IMR-90 (cell line): ENCODE measurements around the gene PTCH2. TPM values are rescaled to one million over a fixed set of nuclear protein-coding genes. Genes with fewer than 3 reads are reported as not detected.
"Not testable (repeated sequence)": the region's sequence is repeated elsewhere in the genome, so short reads cannot be mapped to it uniquely, and the experiment has no call there.

Experiments used
- ATAC-seq: fragments of 200-7000 bp; cut with Tn5 transposase; 2 replicates; pipeline ENCODE4 v1.9.1; 2020; ENCODE audit warnings: low read depth, mild to moderate bottlenecking, moderate library complexity
- BruUV-seq: library from RNA; stranded (reverse); fragments of 400-500 nt; replicated peaks from 2 replicates; lab custom pipeline; 2021; lab: Mats Ljungman, UMichigan
- CTCF ChIA-PET: fragments of 300-600 bp; formaldehyde crosslinking; extraction: SDS; loops from one replicate; lab custom pipeline; 2021; ENCODE audit warnings: antibody characterized with exemption; lab: Yijun Ruan, JAX
- POLR2A ChIA-PET: fragments of 300-600 bp; sonication (Branson Sonifier 250); formaldehyde crosslinking; loops from one replicate; lab custom pipeline; 2022; ENCODE audit warnings: antibody characterized with exemption; ENCODE audit not compliant: unreplicated experiment; lab: Charles Lee
- DNase-seq: peaks from one replicate; pipeline ENCODE4 v3.0.0; 2013
- H2AFZ ChIP-seq: replicated peaks from 2 replicates; pipeline ENCODE3; 2013; ENCODE audit warnings: low read length, mild to moderate bottlenecking; ENCODE audit not compliant: poor library complexity
- H2AK5ac ChIP-seq: 2 replicates; pipeline ENCODE4 v1.6.1; 2013; ENCODE audit warnings: low read depth, low read length, inconsistent platforms
- H2AK9ac ChIP-seq: replicated peaks from 2 replicates; pipeline ENCODE3; 2013; ENCODE audit warnings: mild to moderate bottlenecking, low read depth, low read length, moderate library complexity; ENCODE audit not compliant: poor library complexity
- H2BK120ac ChIP-seq: 2 replicates; pipeline ENCODE4 v1.6.1; 2013; ENCODE audit warnings: low read depth, low read length, inconsistent platforms
- H2BK15ac ChIP-seq: 3 replicates; pipeline ENCODE4 v1.6.1; 2013; ENCODE audit warnings: low read depth, low read length, inconsistent platforms
- H2BK20ac ChIP-seq: 2 replicates; pipeline ENCODE4 v1.6.1; 2013; ENCODE audit warnings: low read depth, mild to moderate bottlenecking, inconsistent platforms, low read length, moderate library complexity
- H2BK5ac ChIP-seq: 2 replicates; pipeline ENCODE4 v1.6.1; 2013; ENCODE audit warnings: mild to moderate bottlenecking, low read depth, low read length, inconsistent platforms; ENCODE audit not compliant: poor library complexity, severe bottlenecking
- H3K14ac ChIP-seq: replicated peaks from 2 replicates; pipeline ENCODE4 v1.6.1; 2013; ENCODE audit warnings: low read depth, low read length, inconsistent platforms
- H3K18ac ChIP-seq: 2 replicates; pipeline ENCODE4 v1.6.1; 2013; ENCODE audit warnings: low read depth, low read length, control low read depth
- H3K23ac ChIP-seq: 2 replicates; pipeline ENCODE4 v1.6.1; 2013; ENCODE audit warnings: low read depth, low read length, inconsistent platforms
- H3K27ac ChIP-seq: 2 replicates; pipeline ENCODE4 v1.5.1; 2013; ENCODE audit warnings: mild to moderate bottlenecking, control low read depth, low read length; ENCODE audit not compliant: insufficient read depth
- H3K27me3 ChIP-seq: 2 replicates; pipeline ENCODE4 v1.6.1; 2013; ENCODE audit warnings: low read length; ENCODE audit not compliant: control insufficient read depth, insufficient read depth
- H3K36me3 ChIP-seq: 2 replicates; pipeline ENCODE4 v1.6.1; 2013; ENCODE audit warnings: low read length, mixed read lengths; ENCODE audit not compliant: control insufficient read depth, insufficient read depth
- H3K4ac ChIP-seq: 2 replicates; pipeline ENCODE4 v1.6.1; 2013; ENCODE audit warnings: low read depth, low read length, inconsistent platforms
- H3K4me1 ChIP-seq: 2 replicates; pipeline ENCODE4 v1.6.1; 2013; ENCODE audit warnings: low read length, mixed read lengths; ENCODE audit not compliant: control insufficient read depth, insufficient read depth
- H3K4me2 ChIP-seq: 2 replicates; pipeline ENCODE4 v1.6.1; 2013; ENCODE audit warnings: low read depth, mild to moderate bottlenecking, control low read depth, low read length, moderate library complexity
- H3K4me3 ChIP-seq: 2 replicates; pipeline ENCODE4 v1.5.1; 2013; ENCODE audit warnings: low read depth, mild to moderate bottlenecking, control low read depth, low read length, moderate library complexity; ENCODE audit not compliant: insufficient read depth
- H3K56ac ChIP-seq: 2 replicates; pipeline ENCODE4 v1.6.1; 2013; ENCODE audit warnings: low read length, inconsistent platforms; ENCODE audit not compliant: insufficient read depth; ENCODE audit errors: extremely low read depth
- H3K79me1 ChIP-seq, 2 experiments: 2 replicates each; pipeline ENCODE4 v1.6.1; 2013; ENCODE audit warnings: low read length in 2 of 2, inconsistent platforms in 1 of 2, low read depth in 1 of 2
- H3K9ac ChIP-seq: 2 replicates; pipeline ENCODE4 v1.6.1; 2013; ENCODE audit warnings: low read depth, low read length, control low read depth
- H3K9me1 ChIP-seq: 2 replicates; pipeline ENCODE4 v1.6.1; 2013; ENCODE audit warnings: low read length, inconsistent platforms; ENCODE audit not compliant: insufficient read depth
- H3K9me3 ChIP-seq: 2 replicates; pipeline ENCODE4 v1.6.1; 2013; ENCODE audit warnings: low read length; ENCODE audit not compliant: control insufficient read depth, insufficient read depth
- H4K20me1 ChIP-seq: 2 replicates; pipeline ENCODE4 v1.6.1; 2013; ENCODE audit warnings: low read length, inconsistent platforms; ENCODE audit not compliant: insufficient read depth
- H4K5ac ChIP-seq: 2 replicates; pipeline ENCODE4 v1.6.1; 2013; ENCODE audit warnings: mild to moderate bottlenecking, low read depth, low read length, control low read depth
- H4K8ac ChIP-seq, 2 experiments: 2 replicates each; pipeline ENCODE4 v1.6.1; 2013; ENCODE audit warnings: low read depth in 2 of 2, low read length in 2 of 2, control low read depth in 1 of 2, inconsistent platforms in 1 of 2
- H4K91ac ChIP-seq: 2 replicates; pipeline ENCODE4 v1.6.1; 2013; ENCODE audit warnings: low read depth, low read length, inconsistent platforms; ENCODE audit not compliant: insufficient read depth
- CEBPB ChIP-seq: IDR thresholded peaks from 2 replicates; pipeline ENCODE4 v1.6.1; 2012; ENCODE audit warnings: low read depth, low read length, improper control_type of control experiment
- WGBS, 2 experiments: methylation state at CpG; one replicate each; pipeline versions ENCODE4 v1.1.5 to v1.1.7; 2013; ENCODE audit warnings: missing lambda C conversion rate in 2 of 2; ENCODE audit not compliant: insufficient read length in 1 of 2; ENCODE audit errors: extremely low coverage in 2 of 2; 5-methylcytosine and 5-hydroxymethylcytosine counted together
- dilution Hi-C: fragments of 300-500 bp; cut with HindIII; formaldehyde crosslinking; loops from one replicate; pipeline ENCODE4 v1.14.3; 2018; ENCODE audit warnings: low sequenced_read_pairs; ENCODE audit not compliant: unreplicated experiment
- in situ Hi-C: fragments of 300-500 bp; cut with MboI; formaldehyde crosslinking; loops from 3 replicates; pipeline ENCODE4 v1.14.3; 2019; ENCODE audit warnings: low sequenced_read_pairs, inconsistent platforms, mixed read lengths
- intact Hi-C: fragments of 100-400 bp; cut with micrococcal nuclease; formaldehyde crosslinking; loops from 2 replicates; pipeline ENCODE4 v1.10.0; 2022
- polyA plus RNA-seq, 3 experiments: library from polyadenylated mRNA; depleted of rRNA; stranded (reverse); fragments of >200 nt; gene quantifications; 2 replicates each; pipeline ENCODE4 v1.2.3, GENCODE V29; 2012; ENCODE audit warnings: low replicate concordance in 1 of 3
- total RNA-seq: library from RNA; depleted of rRNA; stranded (reverse); fragments of >200 nt; gene quantifications from 2 replicates; pipeline ENCODE4 v1.2.3, GENCODE V29; 2012

PTCH2 gene
- total and polyA plus RNA-seq, 2 of the 4 experiments (the other 2 are of a cell fraction), result under 0.01 to 0.56 TPM

DNA sequence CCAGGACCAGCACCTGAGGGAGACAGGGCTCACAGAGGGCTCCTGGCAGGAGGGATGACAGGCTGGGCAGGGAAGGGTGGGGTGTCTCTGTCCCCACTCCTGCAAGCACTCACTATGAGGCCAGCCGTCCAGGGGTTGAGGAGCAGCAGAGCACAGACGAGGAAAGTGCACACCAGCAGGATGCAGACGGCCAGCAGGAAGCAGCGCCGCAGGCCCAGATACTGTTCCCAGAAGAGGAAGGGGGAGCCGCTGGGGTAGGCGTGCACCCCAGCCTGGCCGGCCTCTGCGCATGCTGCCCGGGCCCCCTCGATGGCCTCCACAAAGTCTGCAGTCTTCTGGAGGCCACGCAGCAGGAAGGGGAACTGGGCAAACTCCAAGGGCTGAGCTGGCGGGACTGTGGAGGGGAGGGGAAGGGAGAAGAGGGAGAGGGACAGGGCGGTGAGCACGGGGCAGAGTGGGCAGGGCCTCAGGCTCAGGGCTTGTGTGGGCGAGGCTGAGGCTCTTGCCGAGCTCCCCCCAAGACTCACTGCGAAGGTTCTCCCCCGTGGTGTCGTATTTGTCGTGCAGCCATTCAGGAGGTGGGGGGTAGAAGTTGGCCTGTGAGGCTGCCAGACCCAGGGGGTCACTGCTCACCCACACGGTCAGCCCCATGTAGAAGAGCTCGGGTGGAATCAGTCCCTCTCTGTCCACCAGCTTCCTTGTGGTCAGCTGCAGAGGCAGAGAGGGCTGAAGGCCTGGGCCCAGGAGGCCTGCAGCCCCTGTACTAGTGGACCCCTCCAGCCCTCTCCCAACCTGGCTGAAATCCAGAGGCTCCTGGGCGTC is 16.5 kb downstream of the PTCH2 start (continued):
- TF ChIP-seq CEBPB, result no peak

- H3K79me1 ChIP-seq, ATAC-seq, H3K36me3 ChIP-seq, dilution Hi-C loops, H2BK20ac ChIP-seq, DNase-seq, H3K23ac ChIP-seq, H3K27me3 ChIP-seq, H3K56ac ChIP-seq, in situ Hi-C loops, H2AK5ac ChIP-seq, H3K27ac ChIP-seq, H2BK120ac ChIP-seq, POLR2A ChIA-PET, CTCF ChIA-PET, H3K4ac ChIP-seq, H3K4me2 ChIP-seq, H4K8ac ChIP-seq, H3K9me1 ChIP-seq, H3K9ac ChIP-seq, H4K5ac ChIP-seq, H3K9me3 ChIP-seq, H4K91ac ChIP-seq, H2AK9ac ChIP-seq, H4K20me1 ChIP-seq, H3K18ac ChIP-seq, H3K4me1 ChIP-seq, BruUV-seq, H2BK15ac ChIP-seq, H2BK5ac ChIP-seq, H3K4me3 ChIP-seq, H3K14ac ChIP-seq, intact Hi-C loops, H2AFZ ChIP-seq: not testable (repeated sequence)
- WGBS, 2 experiments, result 90% methylated on average over 2 of the region's 6 CpGs; no CpG with 5 or more reads in 1 of the 2 experiments
Observed at GRCh38 chr1:44824392-44824791, 18.7 kb downstream of the PTCH2 start.
